Stimulated activated CD8-positive, alpha-beta memory T cell treated with anti-CD3 and anti-CD28 coated beads, Interleukin-4, amount 100 ng/mL, for 4 hours (primary cell): ENCODE measurements around the gene GSTA2.
"Not testable (repeated sequence)": the region's sequence is repeated elsewhere in the genome, so short reads cannot be mapped to it uniquely, and the experiment has no call there.

ENCODE experiments used
- DNase-seq, 2 donors: peaks; one replicate each; pipeline ENCODE4 v3.0.0-alpha.2; 2020; ENCODE audit warnings: low read depth in 2 of 2, low spot score in 1 of 2

Gene GSTA2

GRCh38 chr6:52760105-52760765 is 3.0 kb downstream of the GSTA2 start:
- no peak for DNase-seq

DNA sequence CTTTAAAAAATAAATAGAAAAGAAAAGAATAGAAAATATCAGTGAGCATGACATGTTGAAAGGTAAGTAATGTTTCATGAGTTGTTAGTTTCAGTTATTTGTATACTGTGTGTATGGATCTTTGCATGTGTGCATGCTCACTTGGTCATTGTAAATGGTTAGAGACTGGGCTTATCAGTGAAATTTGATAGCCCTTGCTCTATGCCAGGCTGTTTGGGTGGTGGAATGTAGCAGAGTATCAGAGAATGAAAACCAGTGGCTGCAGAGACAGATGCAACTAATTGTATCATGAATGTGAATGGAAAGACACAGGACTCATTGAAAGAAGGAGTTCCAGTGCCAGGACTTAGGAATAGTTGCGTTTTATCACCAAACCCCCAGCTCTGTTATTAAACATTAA is 4.2 kb downstream of the GSTA2 start:
- no peak for DNase-seq

- not testable (repeated sequence) for DNase-seq
Observed at GRCh38 chr6:52757651-52758338, 5.5 kb downstream of the GSTA2 start.

GRCh38 chr6:52754443-52754842 is 8.8 kb downstream of the GSTA2 start:
- no peak for DNase-seq

GRCh38 chr6:52753137-52753536 is 10.1 kb downstream of the GSTA2 start:
- not testable (repeated sequence) for DNase-seq

GRCh38 chr6:52752310-52752709 is 11.0 kb downstream of the GSTA2 start:
- no peak for DNase-seq

DNA sequence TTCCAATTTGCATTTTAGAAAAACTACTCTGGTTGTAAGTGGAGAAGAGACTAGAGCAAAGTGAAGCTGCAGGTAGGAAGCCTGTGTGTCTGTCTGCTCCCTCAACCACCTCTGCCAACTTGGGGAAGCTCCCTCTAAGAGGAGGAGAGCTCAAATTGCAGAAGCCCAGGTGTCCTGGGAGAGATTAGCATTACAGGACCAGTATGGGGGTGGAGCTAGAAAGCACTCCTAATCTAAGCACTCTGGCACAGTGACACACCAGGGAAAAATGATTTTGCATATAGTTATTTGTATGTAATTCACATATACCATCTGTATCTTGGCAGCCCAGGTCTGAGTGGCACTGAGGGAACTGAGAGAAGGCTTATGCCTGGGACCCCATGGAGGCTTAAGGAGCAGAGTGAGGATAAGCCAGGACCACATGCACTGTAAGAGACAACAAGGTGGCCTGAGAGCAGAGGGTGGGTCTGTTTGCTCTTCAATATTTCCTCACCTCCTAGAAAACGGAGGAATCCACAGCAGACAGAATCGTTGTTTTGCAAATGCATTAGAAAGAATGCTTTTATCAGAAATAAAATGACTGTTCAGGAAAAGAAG is 13.6 kb downstream of the GSTA2 start:
- no peak for DNase-seq

- not testable (repeated sequence) for DNase-seq
Observed at GRCh38 chr6:52747301-52747700, 16.0 kb downstream of the GSTA2 start.

DNA sequence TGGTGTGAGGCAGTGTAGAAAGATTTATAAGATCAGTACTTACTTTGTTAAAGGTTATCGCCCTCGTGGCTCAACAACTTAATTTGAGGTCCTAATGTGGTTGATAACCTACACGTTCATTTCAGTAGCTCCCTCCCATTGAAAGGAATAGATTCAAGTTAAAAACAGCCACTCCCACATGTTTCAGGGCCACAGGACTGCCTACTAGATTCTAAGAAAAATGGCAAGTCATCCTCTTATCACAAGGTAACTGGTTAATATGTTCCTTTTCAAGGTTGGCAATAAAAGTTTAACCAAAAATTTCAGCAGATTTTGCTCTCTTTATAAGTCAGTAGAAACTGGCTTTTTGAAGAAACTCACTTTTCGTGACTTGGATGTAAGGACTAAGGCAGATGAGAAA is 17.1 kb downstream of the GSTA2 start:
- no peak for DNase-seq

DNA sequence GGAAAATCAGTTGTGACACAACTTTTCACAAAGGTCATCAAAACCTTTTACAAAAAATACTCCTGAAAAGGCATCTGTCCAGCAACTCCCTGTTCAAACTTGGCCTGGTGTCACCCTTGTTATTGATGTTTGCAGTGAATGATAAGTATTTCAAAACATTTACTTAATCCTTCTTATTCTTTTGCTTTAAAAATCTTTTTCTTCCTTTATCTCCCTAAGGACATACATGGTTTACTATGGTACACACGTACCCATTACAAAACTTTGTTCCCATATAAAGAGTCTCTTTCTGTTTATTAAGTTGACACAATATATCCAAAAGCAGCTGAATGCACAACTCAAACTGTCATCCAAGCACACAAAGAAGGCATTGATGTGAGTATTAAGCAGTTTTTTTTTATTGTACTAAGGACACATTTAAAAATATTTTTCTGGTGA is 17.5 kb downstream of the GSTA2 start:
- no peak for DNase-seq

DNA sequence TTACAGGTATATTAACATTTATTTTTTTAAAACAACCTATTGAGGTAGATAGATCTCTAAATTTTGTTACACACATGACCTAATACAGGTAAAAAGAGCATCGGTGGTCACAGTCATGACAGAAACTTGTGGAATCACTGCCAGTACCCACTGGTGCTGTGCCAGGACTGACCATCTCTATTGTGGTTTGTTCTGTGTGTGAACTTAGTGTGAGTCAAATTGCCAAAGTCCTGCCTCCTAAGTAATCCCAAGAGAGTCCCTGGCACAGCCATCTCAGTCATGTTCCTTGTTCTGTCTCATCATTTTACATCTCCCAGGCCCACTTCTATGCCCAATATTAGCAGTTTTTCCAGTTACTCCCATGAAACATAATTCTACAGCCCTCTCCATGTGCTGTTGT is 21.4 kb downstream of the GSTA2 start:
- DNase-seq: no peak

DNA sequence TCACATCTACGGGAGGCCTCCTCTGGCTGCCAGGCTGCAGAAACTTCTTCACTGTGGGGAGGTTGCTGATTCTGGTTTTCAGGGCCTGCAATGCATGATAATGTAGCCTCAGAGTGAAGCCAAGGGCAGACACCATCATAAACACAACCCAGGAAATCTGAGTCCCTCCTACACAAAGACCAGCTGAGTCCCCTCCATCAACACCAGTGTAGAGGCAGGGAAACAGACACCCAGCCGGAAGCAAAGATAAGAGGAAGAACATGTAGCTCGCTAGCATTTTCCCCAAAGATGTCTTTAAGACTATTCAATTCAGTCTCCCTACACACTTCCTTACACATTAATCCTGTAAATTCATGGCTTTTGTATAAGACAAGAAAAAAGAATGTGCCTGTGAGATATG is 23.6 kb downstream of the GSTA2 start:
- no peak for DNase-seq

- DNase-seq: no peak
Observed at GRCh38 chr6:52739134-52739533, 24.1 kb downstream of the GSTA2 start.

GRCh38 chr6:52736145-52736544 is 27.1 kb downstream of the GSTA2 start:
- DNase-seq: no peak

- no peak for DNase-seq
Observed at GRCh38 chr6:52735071-52735470, 28.2 kb downstream of the GSTA2 start.

DNA sequence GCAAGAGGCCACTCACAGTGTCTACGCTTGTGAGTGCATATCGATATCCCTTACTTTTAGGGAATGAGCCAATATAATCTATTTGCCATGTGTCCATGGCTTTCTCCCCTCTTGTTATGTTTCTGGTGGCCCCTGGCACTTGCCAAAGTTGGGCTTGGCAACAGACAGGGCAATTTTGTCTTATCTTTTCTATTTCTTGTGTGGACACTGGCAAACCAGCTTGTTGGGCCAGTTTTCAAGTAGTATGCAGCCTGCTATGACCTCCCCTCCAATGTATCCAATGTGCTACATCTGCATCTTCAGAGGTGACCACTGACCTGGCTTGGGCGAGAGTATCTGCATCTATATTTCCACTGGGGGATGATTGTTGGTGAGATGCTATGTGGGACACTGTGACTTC is 29.2 kb downstream of the GSTA2 start:
- DNase-seq: no peak

DNA sequence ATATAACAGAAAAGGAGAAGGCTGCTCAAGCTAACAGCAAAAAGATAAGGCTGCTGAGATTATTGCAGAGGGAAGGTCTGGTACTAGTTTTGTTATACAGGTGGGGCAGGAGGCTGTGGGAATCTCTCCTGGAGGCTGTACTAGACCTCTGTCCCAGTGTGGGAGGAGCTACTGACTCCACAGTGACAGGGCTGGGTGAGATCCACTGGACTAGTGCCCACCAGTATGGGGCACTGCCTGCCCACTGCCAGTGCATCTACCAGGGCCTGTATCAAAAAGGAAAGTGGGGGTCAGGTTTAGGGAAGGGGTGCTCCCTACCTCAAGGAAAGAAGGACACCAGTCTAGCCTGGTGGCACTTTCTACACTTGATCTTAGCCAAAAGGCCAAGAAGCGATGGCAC is 30.1 kb downstream of the GSTA2 start:
- DNase-seq: no peak

DNA sequence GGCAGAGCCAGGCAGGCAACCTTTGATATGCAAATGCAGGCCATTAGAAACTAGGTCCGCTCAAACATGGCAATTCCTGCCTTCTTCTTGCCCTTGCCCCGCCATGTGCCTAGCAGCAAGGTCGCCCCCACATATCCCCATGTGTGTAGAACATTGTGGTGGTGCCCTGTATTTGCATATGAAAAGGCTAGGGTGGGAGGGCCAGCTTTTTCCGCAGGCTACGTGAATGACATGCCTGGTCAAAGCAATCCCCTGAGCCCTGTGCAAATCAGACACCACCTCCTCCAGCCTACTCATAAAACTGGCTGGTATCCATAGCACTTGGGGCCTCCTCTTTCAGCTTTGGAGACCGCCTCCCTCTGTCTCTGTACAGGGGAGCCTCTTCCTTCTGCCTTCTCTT is 31.6 kb downstream of the GSTA2 start:
- DNase-seq: no peak

DNA sequence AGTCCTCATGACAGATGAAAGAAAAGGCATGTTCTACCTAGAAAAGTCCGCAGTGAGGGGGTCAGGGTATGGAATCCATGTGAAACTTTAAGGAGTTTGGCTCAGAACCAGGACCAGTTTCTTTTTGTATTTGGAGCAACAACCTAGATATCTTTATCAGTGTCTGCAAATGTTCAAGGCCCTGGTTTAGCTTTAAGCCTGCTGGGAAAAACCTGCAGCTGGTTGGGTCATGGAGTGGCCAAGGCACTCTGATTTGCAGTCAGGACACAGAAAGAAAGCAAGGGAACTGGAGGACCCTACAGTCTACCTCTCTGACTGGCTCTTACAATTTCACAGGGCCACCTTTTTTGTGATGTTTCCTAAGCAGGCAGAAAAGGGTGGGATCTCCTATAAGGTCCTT is 33.7 kb downstream of the GSTA2 start:
- no peak for DNase-seq

- DNase-seq: no peak
Observed at GRCh38 chr6:52728394-52728793, 34.9 kb downstream of the GSTA2 start.

DNA sequence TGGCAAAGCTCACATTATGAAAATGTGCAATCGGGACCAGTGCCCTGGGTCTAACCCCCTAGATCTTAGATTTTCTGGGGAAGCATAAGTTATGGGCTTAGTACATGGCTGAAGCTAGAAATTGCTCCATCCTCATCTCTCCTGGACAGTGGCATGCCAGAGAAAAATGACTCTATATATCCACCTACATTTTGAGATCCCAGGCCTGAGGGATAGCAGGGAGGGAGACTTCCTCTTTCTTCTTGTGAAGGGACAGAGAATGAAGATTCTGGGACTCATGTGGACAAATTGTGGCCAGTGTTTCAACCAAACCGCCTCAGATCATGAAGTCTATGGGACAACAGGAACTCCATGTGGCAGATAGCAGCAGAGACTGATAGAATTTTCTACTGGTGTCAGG is 35.4 kb downstream of the GSTA2 start:
- no peak for DNase-seq

- DNase-seq: no peak
Observed at GRCh38 chr6:52726741-52727535, 36.3 kb downstream of the GSTA2 start.
